Activated T-cell treated with anti-CD3 and anti-CD28 coated beads, Interleukin-2, amount 50 U/mL, for 48 hours (primary cell): ENCODE data around the gene ACAD8.
"Not testable (repeated sequence)": the region's sequence is repeated elsewhere in the genome, so short reads cannot be mapped to it uniquely, and the experiment has no call there.

Experiments
- DNase-seq, 2 experiments: peaks; one replicate each; pipeline ENCODE4 v3.0.0-alpha.2; 2020

ACAD8 gene

GRCh38 chr11:134240592-134240991, 12.8 kb upstream of the ACAD8 start:
- no peak for DNase-seq

- no peak for DNase-seq
Measured at GRCh38 chr11:134242376-134242775, 11.0 kb upstream of the ACAD8 start.

- DNase-seq = no peak
Measured at GRCh38 chr11:134243913-134244312, 9.5 kb upstream of the ACAD8 start.

- DNase-seq = no peak
Measured at GRCh38 chr11:134244593-134244992, 8.8 kb upstream of the ACAD8 start.

- no peak for DNase-seq
Measured at GRCh38 chr11:134245434-134245833, 7.9 kb upstream of the ACAD8 start.

GRCh38 chr11:134246100-134246499, 7.3 kb upstream of the ACAD8 start:
- DNase-seq = no peak

- no peak for DNase-seq
Measured at GRCh38 chr11:134246678-134247077, 6.7 kb upstream of the ACAD8 start.

GRCh38 chr11:134248910-134249480, 4.4 kb upstream of the ACAD8 start:
- peak in 1 of 2 experiments; percentile 33 for DNase-seq

- no peak for DNase-seq
Measured at GRCh38 chr11:134250246-134250645, 3.1 kb upstream of the ACAD8 start.

- no peak for DNase-seq
Measured at GRCh38 chr11:134250675-134251074, 2.7 kb upstream of the ACAD8 start.

GRCh38 chr11:134252346-134253187, 801 bp upstream of the ACAD8 start:
- DNase-seq = peak in 1 of 2 experiments; percentile 57

GRCh38 chr11:134254433-134255183, 1.2 kb downstream of the ACAD8 start:
- DNase-seq = no peak

- DNase-seq = not testable (repeated sequence)
Measured at GRCh38 chr11:134255184-134255561, 1.8 kb downstream of the ACAD8 start.

GRCh38 chr11:134257101-134257500, 3.7 kb downstream of the ACAD8 start:
- DNase-seq = no peak

- no peak for DNase-seq
Measured at GRCh38 chr11:134258577-134258976, 5.2 kb downstream of the ACAD8 start.

- DNase-seq = no peak
Measured at GRCh38 chr11:134260503-134260902, 7.1 kb downstream of the ACAD8 start.

- no peak for DNase-seq
Measured at GRCh38 chr11:134260983-134261382, 7.6 kb downstream of the ACAD8 start.

- DNase-seq = peak; percentile 39 to 42
Measured at GRCh38 chr11:134261626-134262488, 8.5 kb downstream of the ACAD8 start.

- DNase-seq = no peak
Measured at GRCh38 chr11:134264966-134265764, 11.8 kb downstream of the ACAD8 start.

GRCh38 chr11:134266440-134266839, 13.1 kb downstream of the ACAD8 start:
- DNase-seq = no peak

GRCh38 chr11:134266841-134267251, 13.5 kb downstream of the ACAD8 start:
- no peak for DNase-seq

- DNase-seq = no peak
Measured at GRCh38 chr11:134267461-134267860, 14.1 kb downstream of the ACAD8 start.
